ENCODE results near the gene RAB11FIP2. TPM values are rescaled to one million over a fixed set of nuclear protein-coding genes. Genes with fewer than 3 reads are reported as not detected.

RAB11FIP2 gene
- polyA plus RNA-seq, 3 donors from 2014 or later: 3.2 to 10.4 (median 5.2) TPM

GRCh38 chr10:117989962-117990361, 56.8 kb downstream of the RAB11FIP2 start:
- no peak for DNase-seq
- Mint-ChIP-seq H3K4me1 (no peaks in the 10 kb centered on the region), H3K27ac (no peak overlapping the region), H3K36me3 (peaks cover 0 to under 1% (median 0%) of the 10 kb centered on the region in 3 donors), H3K4me3 (no peak overlapping the region), H3K9me3 (peaks cover 0 to 22% (median 6%) of the 10 kb centered on the region in 6 donors), H3K27me3 (ENCODE audit: low read depth in 3 of 3) (peaks cover 0 to 7% (median 0%) of the 10 kb centered on the region in 3 donors)

- Mint-ChIP-seq H3K27ac (no peak overlapping the region), H3K9me3 (peaks cover 0 to 22% (median 6%) of the 10 kb centered on the region in 6 donors), H3K27me3 (ENCODE audit: low read depth in 3 of 3) (peaks cover 0 to 7% (median 2%) of the 10 kb centered on the region in 3 donors), H3K4me1 (no peaks in the 10 kb centered on the region), H3K4me3 (no peak overlapping the region), H3K36me3 (no peaks in the 10 kb centered on the region)
- no peak for DNase-seq
Observed at GRCh38 chr10:117988814-117989213, 57.9 kb downstream of the RAB11FIP2 start.

DNA sequence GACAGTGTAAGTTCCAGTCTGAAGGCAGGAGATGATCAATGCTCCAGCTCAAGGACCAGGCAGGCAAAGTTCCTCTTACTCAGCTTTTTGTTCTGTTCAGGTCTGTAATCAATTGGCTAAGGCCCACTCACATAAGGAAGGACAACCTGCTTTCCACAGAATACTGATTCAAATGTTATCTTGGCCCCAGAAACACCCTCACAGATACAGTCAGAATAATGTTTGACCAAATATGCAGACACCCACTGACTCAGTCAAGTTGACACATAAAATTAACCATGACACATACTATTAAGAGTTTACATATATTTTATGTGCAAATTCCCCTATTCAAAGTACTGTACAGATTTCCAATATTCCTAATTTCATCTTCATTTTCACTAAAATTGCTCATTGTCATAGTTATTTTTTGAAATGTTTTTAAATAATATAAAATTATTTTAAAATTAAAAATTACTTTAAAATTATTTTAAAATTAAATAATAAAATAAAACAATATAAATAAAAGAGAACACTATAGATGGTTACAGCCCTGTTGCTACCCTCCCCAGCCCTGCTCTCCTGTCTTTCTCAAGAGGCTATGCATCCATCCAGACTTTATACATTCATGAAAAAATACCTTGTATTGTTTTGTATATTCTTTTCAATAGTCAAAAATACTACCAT, 59.4 kb downstream of the RAB11FIP2 start:
- no peak overlapping the region for H3K4me3 Mint-ChIP-seq

GRCh38 chr10:117983961-117984360, 62.8 kb downstream of the RAB11FIP2 start:
- H3K9me3 Mint-ChIP-seq: peaks cover 0 to 22% (median 6%) of the 10 kb centered on the region in 6 donors
- no peaks in the 10 kb centered on the region for H3K4me1 Mint-ChIP-seq
- H3K36me3 Mint-ChIP-seq: no peaks in the 10 kb centered on the region
- H3K4me3 Mint-ChIP-seq: no peak overlapping the region
- no peak overlapping the region for H3K27ac Mint-ChIP-seq
- DNase-seq: no peak
- H3K27me3 Mint-ChIP-seq (ENCODE audit: low read depth in 3 of 3): peaks cover 3 to 10% (median 4%) of the 10 kb centered on the region in 3 donors

More for the DNA sequence above, 59.4 kb downstream of the RAB11FIP2 start:
- no peaks in the 10 kb centered on the region for H3K36me3 Mint-ChIP-seq
- no peaks in the 10 kb centered on the region for H3K4me1 Mint-ChIP-seq
- no peak for DNase-seq
- H3K27ac Mint-ChIP-seq: no peak overlapping the region
- peaks cover 0 to 22% (median 6%) of the 10 kb centered on the region in 6 donors for H3K9me3 Mint-ChIP-seq
- peaks cover 2 to 10% (median 3%) of the 10 kb centered on the region in 3 donors for H3K27me3 Mint-ChIP-seq (ENCODE audit: low read depth in 3 of 3)

DNA sequence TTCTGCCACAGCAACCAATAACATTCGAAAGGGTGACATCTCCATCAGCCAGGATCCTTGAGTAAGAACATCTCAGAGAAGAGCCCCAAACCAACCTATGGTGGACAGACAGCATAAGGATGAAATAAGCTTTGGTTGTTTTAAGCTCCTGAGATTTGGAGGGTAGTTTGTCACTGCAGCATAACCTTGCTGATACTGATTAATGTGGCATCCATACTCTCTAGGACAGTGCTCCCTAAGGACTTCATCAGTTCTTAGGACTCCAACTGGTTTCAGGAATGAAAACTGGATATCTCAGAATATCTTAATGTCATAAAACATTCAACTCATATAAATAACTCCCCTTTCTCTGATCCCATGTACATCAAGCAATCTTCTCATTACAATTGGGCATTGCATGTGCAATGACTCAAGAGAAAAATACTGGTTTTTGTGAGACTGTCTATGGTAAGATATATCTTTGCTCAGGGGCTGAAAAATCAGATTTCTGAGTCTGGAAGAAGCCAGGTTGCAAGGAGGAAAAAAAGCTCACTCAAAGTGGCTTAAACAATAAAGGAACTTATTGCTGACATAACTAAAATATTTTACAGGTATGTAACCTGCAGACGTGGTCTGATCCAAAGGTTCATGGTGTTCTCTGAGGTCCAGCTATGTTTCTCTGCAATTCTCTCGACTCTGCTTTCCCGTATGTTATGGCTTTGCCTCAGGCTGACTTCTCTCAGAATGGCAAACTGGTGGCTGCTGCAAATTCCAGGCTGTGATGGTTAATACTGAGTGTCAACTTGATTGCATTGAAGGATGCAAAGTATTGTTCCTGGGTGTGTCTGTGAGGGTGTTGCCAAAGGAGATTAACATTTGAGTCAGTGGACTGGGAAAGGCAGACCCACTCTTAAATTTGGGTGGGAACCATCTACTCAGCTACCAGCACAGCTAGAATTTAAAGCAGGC, 65.7 kb downstream of the RAB11FIP2 start:
- Mint-ChIP-seq H3K27me3 (ENCODE audit: low read depth in 3 of 3) (peaks cover 3 to 5% (median 4%) of the 10 kb centered on the region in 3 donors), H3K4me1 (no peaks in the 10 kb centered on the region), H3K36me3 (no peaks in the 10 kb centered on the region), H3K9me3 (peaks cover 0 to 3% (median 0%) of the 10 kb centered on the region in 6 donors), H3K27ac (no peak overlapping the region), H3K4me3 (no peak overlapping the region)
- no peak for DNase-seq

- no peak overlapping the region for H3K4me3 Mint-ChIP-seq
- DNase-seq: no peak
- H3K27me3 Mint-ChIP-seq (ENCODE audit: low read depth in 3 of 3): peaks cover 3 to 6% (median 5%) of the 10 kb centered on the region in 3 donors
- H3K4me1 Mint-ChIP-seq: no peaks in the 10 kb centered on the region
- peaks cover 0 to 3% (median 0%) of the 10 kb centered on the region in 6 donors for H3K9me3 Mint-ChIP-seq
- no peak overlapping the region for H3K27ac Mint-ChIP-seq
- H3K36me3 Mint-ChIP-seq: no peaks in the 10 kb centered on the region
Observed at GRCh38 chr10:117980216-117980615, 66.5 kb downstream of the RAB11FIP2 start.

DNA sequence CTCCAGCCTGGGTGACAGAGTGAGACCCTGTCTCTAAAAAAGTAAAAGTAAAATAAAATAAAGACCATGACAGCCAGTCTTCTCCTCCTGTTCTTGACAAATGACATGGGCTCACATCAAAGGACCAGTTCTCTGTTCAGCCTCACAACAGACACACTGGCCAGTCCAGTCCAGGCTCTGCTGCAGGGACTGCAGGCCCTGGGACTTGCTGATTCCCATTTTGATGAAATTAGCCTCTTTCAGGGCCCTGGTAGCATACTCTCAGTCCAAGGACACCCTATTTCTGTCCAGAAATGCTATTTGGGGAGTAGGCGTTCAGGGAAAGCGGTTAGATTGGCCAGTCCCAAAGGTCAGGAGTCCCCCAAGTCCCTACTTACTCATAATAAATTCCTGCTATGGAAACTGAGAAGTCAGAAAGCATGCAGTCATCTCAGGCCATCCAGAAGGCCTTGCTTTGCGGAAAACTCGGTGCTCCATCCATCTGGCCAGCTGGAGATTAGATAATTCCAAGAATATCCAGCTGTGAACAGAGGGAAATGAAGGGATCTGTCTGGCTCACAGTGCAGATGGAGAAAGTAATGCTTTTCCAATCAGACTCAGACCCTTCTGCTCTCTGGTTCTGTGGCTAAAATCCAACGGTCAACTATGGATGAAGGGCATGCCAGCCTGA, 74.4 kb downstream of the RAB11FIP2 start:
- H3K27ac Mint-ChIP-seq: no peak overlapping the region

DNA sequence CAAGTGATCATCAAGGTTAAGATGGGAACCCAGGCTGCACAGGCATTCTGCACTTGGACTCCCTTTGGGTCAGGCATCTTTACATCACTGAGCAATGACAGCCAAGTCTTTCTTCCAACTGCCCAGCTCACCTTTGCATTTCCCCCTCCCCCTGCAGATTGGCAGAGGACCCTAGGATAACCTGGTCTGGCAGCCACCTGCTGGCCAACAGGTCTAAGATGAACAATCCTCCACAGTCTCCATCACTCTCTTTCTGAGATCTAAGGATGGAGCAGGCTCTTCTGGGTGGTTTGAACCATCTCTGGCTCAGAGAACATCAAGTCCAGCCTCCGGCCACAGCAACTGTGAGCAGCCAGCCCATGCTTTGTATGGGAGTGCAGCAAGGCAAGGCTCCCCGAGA, 75.8 kb downstream of the RAB11FIP2 start:
- DNase-seq: no peak

More for the DNA sequence above, 74.4 kb downstream of the RAB11FIP2 start:
- Mint-ChIP-seq H3K4me3 (no peak overlapping the region), H3K9me3 (peaks cover 0 to 1% (median 0%) of the 10 kb centered on the region in 6 donors), H3K36me3 (no peaks in the 10 kb centered on the region), H3K27me3 (ENCODE audit: low read depth in 3 of 3) (peaks cover 0 to 16% (median 2%) of the 10 kb centered on the region in 3 donors), H3K4me1 (no peaks in the 10 kb centered on the region)
- DNase-seq: no peak

DNA sequence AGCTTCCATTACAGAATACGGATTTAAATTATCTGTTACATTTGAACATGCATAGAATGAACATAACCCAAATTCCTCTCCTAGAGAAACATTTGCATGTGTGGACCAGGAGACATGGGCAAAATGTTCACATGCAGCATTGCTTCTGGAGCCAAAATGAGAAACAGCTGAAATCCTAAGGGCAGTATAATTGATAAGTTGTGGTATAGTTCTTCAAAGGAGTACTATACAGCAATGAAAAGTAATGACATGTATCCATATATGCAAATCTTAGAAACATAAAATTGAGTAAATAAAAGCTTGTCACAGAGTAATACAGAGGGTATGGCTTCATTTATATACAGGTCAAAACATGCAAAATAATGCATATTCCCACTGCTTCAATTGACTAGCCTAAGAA, 77.1 kb downstream of the RAB11FIP2 start:
- no peaks in the 10 kb centered on the region for H3K4me1 Mint-ChIP-seq
- peaks cover 0 to 13% (median 0%) of the 10 kb centered on the region in 3 donors for H3K27me3 Mint-ChIP-seq (ENCODE audit: low read depth in 3 of 3)

More for the DNA sequence above, 75.8 kb downstream of the RAB11FIP2 start:
- Mint-ChIP-seq H3K36me3 (no peaks in the 10 kb centered on the region), H3K27me3 (ENCODE audit: low read depth in 3 of 3) (peaks cover 0 to 18% (median 0%) of the 10 kb centered on the region in 3 donors), H3K4me1 (no peaks in the 10 kb centered on the region), H3K9me3 (peaks cover 0 to 1% (median 0%) of the 10 kb centered on the region in 6 donors), H3K4me3 (no peak overlapping the region), H3K27ac (no peak overlapping the region)

DNA sequence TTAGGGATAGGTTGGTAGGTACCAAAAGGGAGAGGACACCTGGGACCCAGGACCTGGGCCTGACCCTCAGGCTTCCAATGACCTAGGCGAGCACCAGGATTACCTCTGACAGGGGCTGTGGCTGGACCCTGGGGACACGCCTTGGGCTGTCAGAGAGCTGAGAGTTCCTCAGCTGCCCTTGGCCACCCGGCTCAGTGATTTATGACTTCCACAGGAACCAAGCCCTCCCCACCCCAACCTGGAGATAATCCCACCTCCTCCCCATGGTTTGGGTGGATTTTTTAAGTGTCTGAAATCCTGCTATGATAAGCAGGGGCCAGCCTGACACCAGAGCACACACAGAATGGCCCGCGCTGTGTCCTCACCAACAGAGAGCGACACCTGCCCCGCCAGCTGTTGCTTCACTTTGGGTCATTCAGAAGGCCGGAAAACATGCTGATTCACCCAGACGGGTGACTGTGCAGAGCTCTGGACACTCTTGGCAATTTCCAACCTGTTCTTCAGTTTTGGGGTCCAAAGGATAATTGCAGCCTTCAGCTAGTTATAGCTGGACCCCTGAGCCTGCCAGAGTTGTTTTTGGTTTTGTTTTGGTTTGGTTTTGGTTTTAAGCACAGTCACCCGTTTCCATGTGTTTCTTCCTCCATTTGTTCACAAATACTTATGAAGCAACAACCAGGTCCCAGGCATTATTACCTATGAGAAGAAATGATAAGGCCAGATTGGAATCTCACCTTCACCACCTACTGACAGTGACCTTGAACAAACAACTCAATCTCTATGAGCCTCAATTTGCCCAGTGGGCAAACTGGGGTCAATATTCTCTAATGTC, 78.2 kb downstream of the RAB11FIP2 start:
- no peak for DNase-seq
- no peak overlapping the region for H3K4me3 Mint-ChIP-seq
- no peaks in the 10 kb centered on the region for H3K4me1 Mint-ChIP-seq
- no peaks in the 10 kb centered on the region for H3K36me3 Mint-ChIP-seq
- peaks cover 0 to 1% (median 0%) of the 10 kb centered on the region in 6 donors for H3K9me3 Mint-ChIP-seq
- no peak overlapping the region for H3K27ac Mint-ChIP-seq
- H3K27me3 Mint-ChIP-seq (ENCODE audit: low read depth in 3 of 3): peaks cover 0 to 16% (median 0%) of the 10 kb centered on the region in 3 donors

More for the DNA sequence above, 77.1 kb downstream of the RAB11FIP2 start:
- Mint-ChIP-seq H3K4me3 (no peak overlapping the region), H3K27ac (no peak overlapping the region), H3K9me3 (peaks cover 0 to 1% (median 0%) of the 10 kb centered on the region in 6 donors), H3K36me3 (no peaks in the 10 kb centered on the region)
- DNase-seq: no peak

DNA sequence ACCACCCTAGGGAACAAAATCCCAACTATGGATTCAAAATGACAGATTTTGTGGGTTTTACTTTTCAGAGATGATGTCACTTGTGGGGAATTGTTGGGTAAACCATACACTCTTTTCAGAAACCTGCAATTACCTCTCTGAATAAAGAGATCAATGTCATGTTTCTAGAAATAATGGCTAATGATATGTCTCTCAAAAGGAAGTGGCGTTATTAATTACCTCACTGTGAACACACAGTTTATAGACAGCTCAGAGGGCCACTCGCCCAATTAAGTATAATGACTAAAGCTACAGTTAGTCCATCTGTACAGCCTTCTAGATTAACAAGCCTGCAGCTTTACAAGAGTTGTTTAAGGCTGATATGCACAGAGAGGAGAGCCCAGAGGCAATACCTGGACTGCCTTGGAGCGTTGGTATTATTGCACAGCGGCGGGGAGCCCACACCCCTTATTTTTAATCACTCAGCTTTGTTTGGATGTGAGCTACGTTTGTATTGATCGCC, 79.5 kb downstream of the RAB11FIP2 start:
- H3K27ac Mint-ChIP-seq: no peak overlapping the region
- peaks cover 0 to 1% (median 0%) of the 10 kb centered on the region in 6 donors for H3K9me3 Mint-ChIP-seq
- no peak overlapping the region for H3K4me3 Mint-ChIP-seq
- no peaks in the 10 kb centered on the region for H3K4me1 Mint-ChIP-seq
- no peak for DNase-seq
- H3K27me3 Mint-ChIP-seq (ENCODE audit: low read depth in 3 of 3): peaks cover 0 to 16% (median 0%) of the 10 kb centered on the region in 3 donors
- H3K36me3 Mint-ChIP-seq: no peaks in the 10 kb centered on the region

GRCh38 chr10:117965984-117966383, 80.8 kb downstream of the RAB11FIP2 start:
- no peak for DNase-seq
- no peak overlapping the region for H3K27ac Mint-ChIP-seq
- H3K36me3 Mint-ChIP-seq: no peaks in the 10 kb centered on the region
- H3K27me3 Mint-ChIP-seq (ENCODE audit: low read depth in 3 of 3): peaks cover 0 to 10% (median 0%) of the 10 kb centered on the region in 3 donors
- peaks cover 0 to 1% (median 0%) of the 10 kb centered on the region in 6 donors for H3K9me3 Mint-ChIP-seq
- H3K4me1 Mint-ChIP-seq: no peaks in the 10 kb centered on the region
- no peak overlapping the region for H3K4me3 Mint-ChIP-seq

Data from immature natural killer cell (primary cell).